ENCODE measurements around the gene VSTM2B. TPM values are rescaled to one million over a fixed set of nuclear protein-coding genes. Genes with fewer than 3 reads are reported as not detected.

VSTM2B gene
- total and polyA plus RNA-seq, 2 donors from 2014 or later, result not detected

- no peaks in the 10 kb centered on the region for H3K4me1 ChIP-seq (ENCODE audit: control insufficient read depth in 2 of 3, insufficient read depth in 2 of 3, low read depth in 1 of 3, low read length in 3 of 3)
- DNase-seq (peak in 1 of 5 donors; percentile 4), FAIRE-seq (no peak)
- intact Hi-C loops (cut with DNase I), result no loop called here
- H3K9ac ChIP-seq (ENCODE audit: low read length in 3 of 3), result no peak overlapping the region
- no peak overlapping the region for H3K4me3 ChIP-seq (ENCODE audit: low read length in 3 of 3)
- no peaks in the 10 kb centered on the region for H3K27me3 ChIP-seq (ENCODE audit: control insufficient read depth, insufficient read depth, low read length)
- no peak overlapping the region for H3K27ac ChIP-seq (ENCODE audit: low read depth in 2 of 2, low read length in 2 of 2)
- H3K9me3 ChIP-seq (ENCODE audit: control insufficient read depth in 2 of 3, insufficient read depth in 1 of 3, low read length in 3 of 3), result peaks cover 0 to 3% (median 0%) of the 10 kb centered on the region in 3 donors
- no peak for TF ChIP-seq CTCF (IDR thresholded peaks at IDR 0.05; ENCODE audit: borderline replicate concordance, extremely low read depth, insufficient read depth)
- no peaks in the 10 kb centered on the region for H3K36me3 ChIP-seq (ENCODE audit: control insufficient read depth in 2 of 3, insufficient read depth in 3 of 3, low read length in 3 of 3)
Measured at GRCh38 chr19:29586401-29586800, 60.6 kb downstream of the VSTM2B start.

GRCh38 chr19:29587059-29587458, 61.3 kb downstream of the VSTM2B start:
- no peak for TF ChIP-seq CTCF (IDR thresholded peaks at IDR 0.05; ENCODE audit: borderline replicate concordance, extremely low read depth, insufficient read depth)
- H3K9me3 ChIP-seq (ENCODE audit: control insufficient read depth in 2 of 3, insufficient read depth in 1 of 3, low read length in 3 of 3), result no peaks in the 10 kb centered on the region
- no peaks in the 10 kb centered on the region for H3K4me1 ChIP-seq (ENCODE audit: control insufficient read depth in 2 of 3, insufficient read depth in 2 of 3, low read depth in 1 of 3, low read length in 3 of 3)
- H3K27me3 ChIP-seq (ENCODE audit: control insufficient read depth, insufficient read depth, low read length), result no peaks in the 10 kb centered on the region
- DNase-seq (peak in 1 of 5 donors; percentile 2), FAIRE-seq (no peak)
- no peaks in the 10 kb centered on the region for H3K36me3 ChIP-seq (ENCODE audit: control insufficient read depth in 2 of 3, insufficient read depth in 3 of 3, low read length in 3 of 3)
- H3K9ac ChIP-seq (ENCODE audit: low read length in 3 of 3), result no peak overlapping the region
- intact Hi-C loops (cut with DNase I), result no loop called here
- peak overlapping the region in 1 of 2 donors; percentile 7 for H3K27ac ChIP-seq (ENCODE audit: low read depth in 2 of 2, low read length in 2 of 2)
- no peak overlapping the region for H3K4me3 ChIP-seq (ENCODE audit: low read length in 3 of 3)

GRCh38 chr19:29587518-29587986, 61.8 kb downstream of the VSTM2B start:
- Histone ChIP-seq H3K9ac (ENCODE audit: low read length in 3 of 3) (no peak overlapping the region), H3K27me3 (ENCODE audit: control insufficient read depth, insufficient read depth, low read length) (no peaks in the 10 kb centered on the region), H3K9me3 (ENCODE audit: control insufficient read depth in 2 of 3, insufficient read depth in 1 of 3, low read length in 3 of 3) (no peaks in the 10 kb centered on the region), H3K4me1 (ENCODE audit: control insufficient read depth in 2 of 3, insufficient read depth in 2 of 3, low read depth in 1 of 3, low read length in 3 of 3) (no peaks in the 10 kb centered on the region), H3K27ac (ENCODE audit: low read depth in 2 of 2, low read length in 2 of 2) (peak overlapping the region in 1 of 2 donors; percentile 7), H3K4me3 (ENCODE audit: low read length in 3 of 3) (no peak overlapping the region), H3K36me3 (ENCODE audit: control insufficient read depth in 2 of 3, insufficient read depth in 3 of 3, low read length in 3 of 3) (no peaks in the 10 kb centered on the region)
- intact Hi-C loops (cut with DNase I), result no loop called here
- TF ChIP-seq CTCF (IDR thresholded peaks at IDR 0.05; ENCODE audit: borderline replicate concordance, extremely low read depth, insufficient read depth), result no peak
- FAIRE-seq (no peak), DNase-seq (peak in 1 of 5 donors; percentile 12)

GRCh38 chr19:29588095-29588494, 62.3 kb downstream of the VSTM2B start:
- TF ChIP-seq CTCF (IDR thresholded peaks at IDR 0.05; ENCODE audit: borderline replicate concordance, extremely low read depth, insufficient read depth), result no peak

More at GRCh38 chr19:29588095-29588494, 62.3 kb downstream of the VSTM2B start:
- H3K4me3 ChIP-seq (ENCODE audit: low read length in 3 of 3), result no peak overlapping the region
- no peak overlapping the region for H3K9ac ChIP-seq (ENCODE audit: low read length in 3 of 3)
- H3K36me3 ChIP-seq (ENCODE audit: control insufficient read depth in 2 of 3, insufficient read depth in 3 of 3, low read length in 3 of 3), result no peaks in the 10 kb centered on the region
- no peaks in the 10 kb centered on the region for H3K4me1 ChIP-seq (ENCODE audit: control insufficient read depth in 2 of 3, insufficient read depth in 2 of 3, low read depth in 1 of 3, low read length in 3 of 3)
- no peak for FAIRE-seq
- DNase-seq, result no peak
- H3K27ac ChIP-seq (ENCODE audit: low read depth in 2 of 2, low read length in 2 of 2), result no peak overlapping the region
- H3K9me3 ChIP-seq (ENCODE audit: control insufficient read depth in 2 of 3, insufficient read depth in 1 of 3, low read length in 3 of 3), result no peaks in the 10 kb centered on the region
- intact Hi-C loops (cut with DNase I), result no loop called here
- H3K27me3 ChIP-seq (ENCODE audit: control insufficient read depth, insufficient read depth, low read length), result no peaks in the 10 kb centered on the region
